H1 (cell line): Measurements from ENCODE around the gene IL1A.

ENCODE experiments used
- BRCA1 ChIP-seq: IDR thresholded peaks from 2 replicates; pipeline ENCODE4 v1.6.1; 2012; ENCODE audit warnings: low read depth, low read length, improper control_type of control experiment
- CEBPB ChIP-seq: IDR thresholded peaks from 2 replicates; pipeline ENCODE4 v1.6.1; 2012; ENCODE audit warnings: low read depth, low read length
- EP300 ChIP-seq, 2 experiments: IDR thresholded peaks; 1 replicate in 1 of 2; 2 replicates in 1 of 2; pipeline ENCODE4 v1.6.1; 2011 to 2012; ENCODE audit warnings: low read depth in 2 of 2, low read length in 2 of 2, mild to moderate bottlenecking in 2 of 2, borderline replicate concordance in 1 of 2, inconsistent platforms in 1 of 2, moderate library complexity in 1 of 2
- EZH2 ChIP-seq: fragments of 200-600 bp; sonication (generic); IDR thresholded peaks from 2 replicates; pipeline ENCODE4 v1.7.1; 2012; ENCODE audit warnings: low read depth, mild to moderate bottlenecking, moderate library complexity, low read length, inconsistent platforms; ENCODE audit not compliant: severe bottlenecking
- PHF8 ChIP-seq: fragments of 200-600 bp; sonication (generic); conservative IDR thresholded peaks from 2 replicates; pipeline ENCODE4 v1.7.1; 2012; ENCODE audit warnings: low read depth, mild to moderate bottlenecking, inconsistent platforms, low read length, moderate library complexity
- POLR2A ChIP-seq, 2 experiments: IDR thresholded peaks; 1 replicate in 1 of 2; 2 replicates in 1 of 2; pipeline ENCODE4 v1.6.1; 2011; ENCODE audit warnings: low read depth in 2 of 2, low read length in 2 of 2, mild to moderate bottlenecking in 2 of 2; ENCODE audit errors: control extremely low read depth in 1 of 2
- POLR2AphosphoS5 ChIP-seq: IDR thresholded peaks from 2 replicates; pipeline ENCODE4 v1.6.1; 2011; ENCODE audit warnings: low read depth, low read length
- RXRA ChIP-seq: IDR thresholded peaks from 2 replicates; pipeline ENCODE4 v1.6.1; 2011; ENCODE audit warnings: low read depth, mild to moderate bottlenecking, low read length, moderate library complexity; ENCODE audit not compliant: insufficient read depth
- TEAD4 ChIP-seq: IDR thresholded peaks from 2 replicates; pipeline ENCODE4 v1.6.1; 2012; ENCODE audit warnings: low read depth, low read length, inconsistent platforms, mixed read lengths
- TF ChIP-seq, protein P1 (sequence below), 3 experiments: IDR thresholded peaks; 1 replicate in 2 of 3; 2 replicates in 1 of 3; pipeline versions ENCODE4 v1.5.1 to v1.6.1; 2011; ENCODE audit warnings: low read length in 3 of 3, mild to moderate bottlenecking in 3 of 3, inconsistent platforms in 2 of 3, low read depth in 1 of 3, moderate library complexity in 1 of 3; ENCODE audit not compliant: insufficient read depth in 1 of 3; ENCODE audit errors: control extremely low read depth in 1 of 3
- TF ChIP-seq, protein P2 (sequence below): IDR thresholded peaks from 2 replicates; pipeline ENCODE4 v1.6.1; 2011; ENCODE audit warnings: low read length, improper control_type of control experiment
- TF ChIP-seq, protein P3 (sequence below): IDR thresholded peaks from 2 replicates; pipeline ENCODE4 v1.6.1; 2012; ENCODE audit warnings: inconsistent platforms

- TF ChIP-seq POLR2A (IDR thresholded peaks at IDR 0.05; ENCODE audit: control extremely low read depth in 1 of 2, low read depth in 2 of 2, low read length in 2 of 2) (no peak), BRCA1 (no peak), POLR2AphosphoS5 (no peak), PHF8 (no peak), EZH2 (no peak), EP300 (IDR thresholded peaks at IDR 0.05; ENCODE audit: borderline replicate concordance in 1 of 2, low read depth in 2 of 2, low read length in 2 of 2) (no peak), RXRA (no peak), TEAD4 (no peak), CEBPB (no peak)
- TF ChIP-seq, protein P1, sequence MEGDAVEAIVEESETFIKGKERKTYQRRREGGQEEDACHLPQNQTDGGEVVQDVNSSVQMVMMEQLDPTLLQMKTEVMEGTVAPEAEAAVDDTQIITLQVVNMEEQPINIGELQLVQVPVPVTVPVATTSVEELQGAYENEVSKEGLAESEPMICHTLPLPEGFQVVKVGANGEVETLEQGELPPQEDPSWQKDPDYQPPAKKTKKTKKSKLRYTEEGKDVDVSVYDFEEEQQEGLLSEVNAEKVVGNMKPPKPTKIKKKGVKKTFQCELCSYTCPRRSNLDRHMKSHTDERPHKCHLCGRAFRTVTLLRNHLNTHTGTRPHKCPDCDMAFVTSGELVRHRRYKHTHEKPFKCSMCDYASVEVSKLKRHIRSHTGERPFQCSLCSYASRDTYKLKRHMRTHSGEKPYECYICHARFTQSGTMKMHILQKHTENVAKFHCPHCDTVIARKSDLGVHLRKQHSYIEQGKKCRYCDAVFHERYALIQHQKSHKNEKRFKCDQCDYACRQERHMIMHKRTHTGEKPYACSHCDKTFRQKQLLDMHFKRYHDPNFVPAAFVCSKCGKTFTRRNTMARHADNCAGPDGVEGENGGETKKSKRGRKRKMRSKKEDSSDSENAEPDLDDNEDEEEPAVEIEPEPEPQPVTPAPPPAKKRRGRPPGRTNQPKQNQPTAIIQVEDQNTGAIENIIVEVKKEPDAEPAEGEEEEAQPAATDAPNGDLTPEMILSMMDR (IDR thresholded peaks at IDR 0.05; ENCODE audit: control extremely low read depth in 1 of 3, insufficient read depth in 1 of 3, low read depth in 1 of 3, low read length in 3 of 3), result no peak
- TF ChIP-seq, protein P2, sequence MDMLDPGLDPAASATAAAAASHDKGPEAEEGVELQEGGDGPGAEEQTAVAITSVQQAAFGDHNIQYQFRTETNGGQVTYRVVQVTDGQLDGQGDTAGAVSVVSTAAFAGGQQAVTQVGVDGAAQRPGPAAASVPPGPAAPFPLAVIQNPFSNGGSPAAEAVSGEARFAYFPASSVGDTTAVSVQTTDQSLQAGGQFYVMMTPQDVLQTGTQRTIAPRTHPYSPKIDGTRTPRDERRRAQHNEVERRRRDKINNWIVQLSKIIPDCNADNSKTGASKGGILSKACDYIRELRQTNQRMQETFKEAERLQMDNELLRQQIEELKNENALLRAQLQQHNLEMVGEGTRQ, result no peak
- TF ChIP-seq, protein P3, sequence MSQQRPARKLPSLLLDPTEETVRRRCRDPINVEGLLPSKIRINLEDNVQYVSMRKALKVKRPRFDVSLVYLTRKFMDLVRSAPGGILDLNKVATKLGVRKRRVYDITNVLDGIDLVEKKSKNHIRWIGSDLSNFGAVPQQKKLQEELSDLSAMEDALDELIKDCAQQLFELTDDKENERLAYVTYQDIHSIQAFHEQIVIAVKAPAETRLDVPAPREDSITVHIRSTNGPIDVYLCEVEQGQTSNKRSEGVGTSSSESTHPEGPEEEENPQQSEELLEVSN, result no peak
Observed at GRCh38 chr2:112829961-112830681, 45.8 kb upstream of the IL1A start.
